Hepatocyte (in vitro differentiated cells): ENCODE results near the gene GNAT1.

Experiments used
- EZH2 ChIP-seq: fragments of 200-600 bp; sonication (generic); IDR thresholded peaks from 2 replicates; pipeline ENCODE4 v1.6.1; 2016; ENCODE audit warnings: antibody characterized with exemption, mild to moderate bottlenecking, borderline replicate concordance
- TF ChIP-seq, protein P1 (sequence below): fragments of 200-600 bp; sonication (generic); IDR thresholded peaks from 2 replicates; pipeline ENCODE4 v1.5.1; 2016; ENCODE audit warnings: antibody characterized with exemption, mild to moderate bottlenecking; ENCODE audit not compliant: poor library complexity

DNA sequence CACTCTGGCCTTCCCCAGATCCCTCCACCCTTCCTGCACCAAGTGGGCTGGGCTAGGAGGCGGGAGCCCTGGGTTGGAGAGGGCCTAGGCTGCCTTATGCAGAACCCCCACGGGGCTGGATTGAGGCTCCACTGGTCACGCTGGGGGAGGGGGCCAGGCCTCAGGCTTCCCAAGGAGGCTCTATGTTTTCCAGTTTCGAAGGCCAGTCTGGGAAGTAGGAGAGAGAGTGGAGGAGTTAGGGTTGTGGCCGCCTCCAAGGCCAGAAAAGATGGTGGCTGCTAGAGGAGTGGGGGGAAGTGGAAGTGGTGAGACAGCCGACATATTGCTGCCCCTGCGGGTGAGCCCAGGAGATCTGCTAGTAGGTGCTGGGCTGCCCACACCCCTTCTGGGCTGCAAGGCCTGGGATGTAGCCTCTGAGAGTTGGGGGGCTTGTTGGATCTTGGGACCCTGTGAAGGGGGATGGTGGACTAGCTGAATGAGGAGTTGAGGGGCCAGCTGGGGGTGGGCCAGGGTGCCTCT, 45.8 kb downstream of the GNAT1 start:
- TF ChIP-seq, protein P1, sequence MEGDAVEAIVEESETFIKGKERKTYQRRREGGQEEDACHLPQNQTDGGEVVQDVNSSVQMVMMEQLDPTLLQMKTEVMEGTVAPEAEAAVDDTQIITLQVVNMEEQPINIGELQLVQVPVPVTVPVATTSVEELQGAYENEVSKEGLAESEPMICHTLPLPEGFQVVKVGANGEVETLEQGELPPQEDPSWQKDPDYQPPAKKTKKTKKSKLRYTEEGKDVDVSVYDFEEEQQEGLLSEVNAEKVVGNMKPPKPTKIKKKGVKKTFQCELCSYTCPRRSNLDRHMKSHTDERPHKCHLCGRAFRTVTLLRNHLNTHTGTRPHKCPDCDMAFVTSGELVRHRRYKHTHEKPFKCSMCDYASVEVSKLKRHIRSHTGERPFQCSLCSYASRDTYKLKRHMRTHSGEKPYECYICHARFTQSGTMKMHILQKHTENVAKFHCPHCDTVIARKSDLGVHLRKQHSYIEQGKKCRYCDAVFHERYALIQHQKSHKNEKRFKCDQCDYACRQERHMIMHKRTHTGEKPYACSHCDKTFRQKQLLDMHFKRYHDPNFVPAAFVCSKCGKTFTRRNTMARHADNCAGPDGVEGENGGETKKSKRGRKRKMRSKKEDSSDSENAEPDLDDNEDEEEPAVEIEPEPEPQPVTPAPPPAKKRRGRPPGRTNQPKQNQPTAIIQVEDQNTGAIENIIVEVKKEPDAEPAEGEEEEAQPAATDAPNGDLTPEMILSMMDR: no peak
- no peak for TF ChIP-seq EZH2
